Hematopoietic multipotent progenitor cell treated with erythropoietin and hydrocortisone succinate and interleukin-3 and kit ligand, for 6 days (in vitro differentiated cells): ENCODE measurements around the gene RTN4RL1.

Source experiments
- DNase-seq: peaks from one replicate; pipeline ENCODE4 v3.0.0-alpha.2; 2015

Gene RTN4RL1

GRCh38 chr17:1945621-1946020 lies 79.5 kb downstream of the RTN4RL1 start:
- no peak for DNase-seq

- no peak for DNase-seq
Observed at GRCh38 chr17:1943436-1943831, 81.7 kb downstream of the RTN4RL1 start.

GRCh38 chr17:1942666-1943435 lies 82.3 kb downstream of the RTN4RL1 start:
- DNase-seq = no peak

- DNase-seq = no peak
Observed at GRCh38 chr17:1942066-1942365, 83.1 kb downstream of the RTN4RL1 start.

GRCh38 chr17:1941272-1942065 lies 83.7 kb downstream of the RTN4RL1 start:
- DNase-seq = no peak

GRCh38 chr17:1940810-1941185 lies 84.3 kb downstream of the RTN4RL1 start:
- no peak for DNase-seq

- no peak for DNase-seq
Observed at GRCh38 chr17:1939981-1940809, 84.9 kb downstream of the RTN4RL1 start.

GRCh38 chr17:1937461-1937860 lies 87.7 kb downstream of the RTN4RL1 start:
- DNase-seq = no peak

- no peak for DNase-seq
Observed at GRCh38 chr17:1936766-1937165, 88.4 kb downstream of the RTN4RL1 start.

- no peak for DNase-seq
Observed at GRCh38 chr17:1934901-1935300, 90.2 kb downstream of the RTN4RL1 start.

GRCh38 chr17:1933875-1934715 lies 91.0 kb downstream of the RTN4RL1 start:
- DNase-seq = no peak

- DNase-seq = no peak
Observed at GRCh38 chr17:1931844-1932579, 93.1 kb downstream of the RTN4RL1 start.

GRCh38 chr17:1930337-1930645 lies 94.8 kb downstream of the RTN4RL1 start:
- no peak for DNase-seq

- peak; percentile 55 for DNase-seq
Observed at GRCh38 chr17:1928976-1929375, 96.2 kb downstream of the RTN4RL1 start.

GRCh38 chr17:1920948-1921351 lies 104.2 kb downstream of the RTN4RL1 start:
- DNase-seq = no peak

GRCh38 chr17:1919201-1919600 lies 105.9 kb downstream of the RTN4RL1 start:
- no peak for DNase-seq

- DNase-seq = no peak
Observed at GRCh38 chr17:1918346-1919162, 106.6 kb downstream of the RTN4RL1 start.

GRCh38 chr17:1916963-1917715 lies 108.0 kb downstream of the RTN4RL1 start:
- DNase-seq = no peak

- DNase-seq = no peak
Observed at GRCh38 chr17:1916316-1916715, 108.8 kb downstream of the RTN4RL1 start.

GRCh38 chr17:1915889-1916288 lies 109.2 kb downstream of the RTN4RL1 start:
- peak; percentile 12 for DNase-seq
